ENCODE results near the gene BTD.
"Not testable (repeated sequence)": the region's sequence is repeated elsewhere in the genome, so short reads cannot be mapped to it uniquely, and the experiment has no call there.

BTD gene

GRCh38 chr3:15601399-15602145 lies at the start of gene BTD, which contains the start of gene HACL1:
Gene BTD (plus strand): TSS chr3:15601745. CDS start chr3:15635440, 33,695 bp downstream.
Gene HACL1 (minus strand): TSS chr3:15601569. CDS start chr3:15601463, 106 bp downstream.
- peak; percentile 96 to 97 for DNase-seq (ENCODE audit: low read depth in 2 of 2)

- no peak for DNase-seq (ENCODE audit: low read depth in 2 of 2)
These were observed 49.6 kb upstream of the BTD start for GRCh38 chr3:15551902-15552301.

- DNase-seq (ENCODE audit: low read depth in 2 of 2): no peak
These were observed 47.8 kb upstream of the BTD start for GRCh38 chr3:15553749-15554148.

- DNase-seq (ENCODE audit: low read depth in 2 of 2): no peak
These were observed 45.0 kb upstream of the BTD start for GRCh38 chr3:15556512-15556911.

- peak; percentile 7 to 18 for DNase-seq (ENCODE audit: low read depth in 2 of 2)
These were observed 44.0 kb upstream of the BTD start for GRCh38 chr3:15557511-15557946.

- no peak for DNase-seq (ENCODE audit: low read depth in 2 of 2)
These were observed 43.0 kb upstream of the BTD start for GRCh38 chr3:15558581-15558980.

- DNase-seq (ENCODE audit: low read depth in 2 of 2): no peak
These were observed 39.0 kb upstream of the BTD start for GRCh38 chr3:15562560-15562959.

GRCh38 chr3:15563190-15563589 lies 38.4 kb upstream of the BTD start:
- no peak for DNase-seq (ENCODE audit: low read depth in 2 of 2)

GRCh38 chr3:15572138-15572537 lies 29.4 kb upstream of the BTD start:
- DNase-seq (ENCODE audit: low read depth in 2 of 2): no peak

- no peak for DNase-seq (ENCODE audit: low read depth in 2 of 2)
These were observed 26.1 kb upstream of the BTD start for GRCh38 chr3:15575446-15575845.

- DNase-seq (ENCODE audit: low read depth in 2 of 2): no peak
These were observed 25.1 kb upstream of the BTD start for GRCh38 chr3:15576475-15576874.

- no peak for DNase-seq (ENCODE audit: low read depth in 2 of 2)
These were observed 23.2 kb upstream of the BTD start for GRCh38 chr3:15578289-15578867.

GRCh38 chr3:15579051-15579450 lies 22.5 kb upstream of the BTD start:
- DNase-seq (ENCODE audit: low read depth in 2 of 2): no peak

GRCh38 chr3:15581471-15582394 lies 19.8 kb upstream of the BTD start:
- DNase-seq (ENCODE audit: low read depth in 2 of 2): no peak

- no peak for DNase-seq (ENCODE audit: low read depth in 2 of 2)
These were observed 16.3 kb upstream of the BTD start for GRCh38 chr3:15585111-15585845.

GRCh38 chr3:15591242-15591641 lies 10.3 kb upstream of the BTD start:
- no peak for DNase-seq (ENCODE audit: low read depth in 2 of 2)

GRCh38 chr3:15591928-15592327 lies 9.6 kb upstream of the BTD start:
- DNase-seq (ENCODE audit: low read depth in 2 of 2): no peak

- DNase-seq (ENCODE audit: low read depth in 2 of 2): no peak
These were observed 8.6 kb upstream of the BTD start for GRCh38 chr3:15592968-15593367.

- DNase-seq (ENCODE audit: low read depth in 2 of 2): no peak
These were observed 5.6 kb upstream of the BTD start for GRCh38 chr3:15595955-15596354.

GRCh38 chr3:15601046-15601398 lies 523 bp upstream of the BTD start:
- DNase-seq (ENCODE audit: low read depth in 2 of 2): no peak

- no peak for DNase-seq (ENCODE audit: low read depth in 2 of 2)
These were observed 596 bp downstream of the BTD start for GRCh38 chr3:15602146-15602536.

GRCh38 chr3:15602816-15603215 lies 1.3 kb downstream of the BTD start:
- not testable (repeated sequence) for DNase-seq (ENCODE audit: low read depth in 2 of 2)

Data from activated CD8-positive, alpha-beta memory T cell treated with anti-CD3 and anti-CD28 coated beads for 4 hours (primary cell).